Keratinocyte (primary cell): ENCODE results near the gene MICALL2. TPM values are rescaled to one million over a fixed set of nuclear protein-coding genes. Genes with fewer than 3 reads are reported as not detected.
"Not testable (repeated sequence)": the region's sequence is repeated elsewhere in the genome, so short reads cannot be mapped to it uniquely, and the experiment has no call there.

Experiments used
- DNase-seq: peaks from one replicate; pipeline ENCODE4 v3.0.0-alpha.2; 2011; ENCODE audit warnings: low read depth, missing footprints, low spot score
- FAIRE-seq: peaks from 2 replicates; lab custom pipeline; 2011; peaks lifted over from hg19 to GRCh38; lab: Jason Lieb, UNC
- H2AFZ ChIP-seq: 2 replicates; pipeline ENCODE4 v1.6.0; 2012; ENCODE audit warnings: low read length, control low read depth, inconsistent platforms; ENCODE audit not compliant: control insufficient read depth
- H3K27ac ChIP-seq: 2 replicates; pipeline ENCODE4 v1.5.1; 2011; ENCODE audit warnings: low read length; ENCODE audit not compliant: control insufficient read depth, insufficient read depth
- H3K27me3 ChIP-seq: 3 replicates; pipeline ENCODE4 v1.6.0; 2011; ENCODE audit warnings: low read length; ENCODE audit not compliant: control insufficient read depth, insufficient read depth; ENCODE audit errors: extremely low read depth
- H3K36me3 ChIP-seq, 2 experiments: 2 replicates in 1 of 2; 3 replicates in 1 of 2; pipeline ENCODE4 v1.5.1; 2011; ENCODE audit warnings: low read length in 2 of 2, mild to moderate bottlenecking in 1 of 2; ENCODE audit not compliant: control insufficient read depth in 2 of 2, insufficient read depth in 2 of 2; ENCODE audit errors: extremely low read depth in 1 of 2
- H3K4me1 ChIP-seq: 3 replicates; pipeline ENCODE4 v1.5.1; 2011; ENCODE audit warnings: low read length; ENCODE audit not compliant: control insufficient read depth, insufficient read depth; ENCODE audit errors: extremely low read depth
- H3K4me2 ChIP-seq: 3 replicates; pipeline ENCODE4 v1.6.0; 2011; ENCODE audit warnings: low read depth, low read length; ENCODE audit not compliant: control insufficient read depth, insufficient read depth; ENCODE audit errors: extremely low read depth
- H3K4me3 ChIP-seq, 3 experiments: fragments of 200-600 bp in 1 of 3; sonication (generic) in 1 of 3; 2 replicates in 2 of 3; 3 replicates in 1 of 3; pipeline ENCODE4 v1.5.1; 2011 to 2016; ENCODE audit warnings: low read length in 3 of 3, mild to moderate bottlenecking in 3 of 3, control low read depth in 2 of 3, inconsistent platforms in 1 of 3, low read depth in 1 of 3, mixed read lengths in 1 of 3, mixed run types in 1 of 3, moderate library complexity in 1 of 3; ENCODE audit not compliant: control insufficient read depth in 2 of 3, insufficient read depth in 2 of 3; ENCODE audit errors: extremely low read depth in 1 of 3
- H3K79me2 ChIP-seq: 2 replicates; pipeline ENCODE4 v1.6.0; 2012; ENCODE audit warnings: low read length; ENCODE audit not compliant: control insufficient read depth, insufficient read depth
- H3K9ac ChIP-seq: 3 replicates; pipeline ENCODE4 v1.6.0; 2011; ENCODE audit warnings: low read length; ENCODE audit not compliant: control insufficient read depth, insufficient read depth; ENCODE audit errors: extremely low read depth
- H3K9me1 ChIP-seq: 3 replicates; pipeline ENCODE4 v1.6.0; 2011; ENCODE audit warnings: low read length; ENCODE audit not compliant: control insufficient read depth, insufficient read depth; ENCODE audit errors: extremely low read depth
- H3K9me3 ChIP-seq: 2 replicates; pipeline ENCODE4 v1.5.1; 2012; ENCODE audit warnings: low read depth, low read length; ENCODE audit not compliant: control insufficient read depth
- H4K20me1 ChIP-seq: 3 replicates; pipeline ENCODE4 v1.6.0; 2011; ENCODE audit warnings: low read length; ENCODE audit not compliant: control insufficient read depth, insufficient read depth; ENCODE audit errors: extremely low read depth
- EZH2 ChIP-seq: IDR thresholded peaks from one replicate; pipeline ENCODE4 v1.6.1; 2012; ENCODE audit warnings: inconsistent platforms, mild to moderate bottlenecking, low read length, moderate library complexity
- dilution Hi-C: fragments of 300-500 bp; cut with MboI; formaldehyde crosslinking; loops from one replicate; pipeline ENCODE4 v1.7.0; 2020; ENCODE audit warnings: low sequenced_read_pairs; ENCODE audit not compliant: extremely low pct_ligation_motif_present
- polyA plus RNA-seq, 5 experiments: library from polyadenylated mRNA; depleted of rRNA in 3 of 5; stranded (reverse) in 3 of 5; stranded (forward) in 1 of 5; unstranded in 1 of 5; fragments of >200 nt; gene quantifications; 1 replicate in 1 of 5; 2 replicates in 3 of 5; 3 replicates in 1 of 5; pipeline versions ENCODE4 v1.2.1 to v1.2.3, GENCODE V29; 2011 to 2012; ENCODE audit warnings: missing spikeins in 2 of 5, low read depth in 1 of 5, low replicate concordance in 1 of 5
- TF ChIP-seq, protein P1 (sequence below), 3 experiments: IDR thresholded peaks in 1 of 3; conservative IDR thresholded peaks in 1 of 3; optimal IDR thresholded peaks in 1 of 3; 2 replicates in 2 of 3; 3 replicates in 1 of 3; pipeline versions ENCODE3 to v1.5.1; 2011; ENCODE audit warnings: low read length in 3 of 3, mild to moderate bottlenecking in 3 of 3, moderate library complexity in 2 of 3, control low read depth in 1 of 3, inconsistent platforms in 1 of 3; ENCODE audit not compliant: insufficient read depth in 2 of 3; ENCODE audit errors: extremely low read depth in 1 of 3

Gene MICALL2
- polyA plus RNA-seq, 1 donor (not counting 4 experiments of a cell fraction or from before 2014, with no cell fraction given): 10.4 TPM

DNA sequence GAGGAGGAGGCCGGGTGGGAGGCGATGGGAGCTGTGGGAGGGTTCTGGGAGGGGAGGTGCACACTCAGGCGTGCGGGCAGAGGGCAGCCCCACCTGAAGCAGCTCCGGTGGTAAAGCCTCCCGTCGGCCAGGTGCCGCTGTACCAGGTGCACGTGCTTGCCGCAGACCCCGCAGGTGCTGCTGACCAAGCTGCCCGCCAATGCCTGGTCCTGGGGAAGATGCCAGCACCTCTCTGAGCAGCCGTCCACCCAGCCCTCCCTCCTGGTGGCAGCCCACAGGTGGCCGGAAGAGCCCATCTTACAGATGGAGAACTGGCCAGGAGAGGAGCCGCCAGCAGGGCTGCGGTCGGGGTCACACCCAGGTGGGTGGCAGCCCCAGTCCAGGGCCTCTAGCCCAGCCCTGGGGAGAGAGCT lies 12.6 kb downstream of the MICALL2 start:
- no peaks in the 10 kb centered on the region for H3K27me3 ChIP-seq
- no peak overlapping the region for H3K4me2 ChIP-seq
- no peak overlapping the region for H3K9ac ChIP-seq
- DNase-seq (no peak), FAIRE-seq (no peak)
- no peaks in the 10 kb centered on the region for H3K9me1 ChIP-seq
- TF ChIP-seq, protein P1, sequence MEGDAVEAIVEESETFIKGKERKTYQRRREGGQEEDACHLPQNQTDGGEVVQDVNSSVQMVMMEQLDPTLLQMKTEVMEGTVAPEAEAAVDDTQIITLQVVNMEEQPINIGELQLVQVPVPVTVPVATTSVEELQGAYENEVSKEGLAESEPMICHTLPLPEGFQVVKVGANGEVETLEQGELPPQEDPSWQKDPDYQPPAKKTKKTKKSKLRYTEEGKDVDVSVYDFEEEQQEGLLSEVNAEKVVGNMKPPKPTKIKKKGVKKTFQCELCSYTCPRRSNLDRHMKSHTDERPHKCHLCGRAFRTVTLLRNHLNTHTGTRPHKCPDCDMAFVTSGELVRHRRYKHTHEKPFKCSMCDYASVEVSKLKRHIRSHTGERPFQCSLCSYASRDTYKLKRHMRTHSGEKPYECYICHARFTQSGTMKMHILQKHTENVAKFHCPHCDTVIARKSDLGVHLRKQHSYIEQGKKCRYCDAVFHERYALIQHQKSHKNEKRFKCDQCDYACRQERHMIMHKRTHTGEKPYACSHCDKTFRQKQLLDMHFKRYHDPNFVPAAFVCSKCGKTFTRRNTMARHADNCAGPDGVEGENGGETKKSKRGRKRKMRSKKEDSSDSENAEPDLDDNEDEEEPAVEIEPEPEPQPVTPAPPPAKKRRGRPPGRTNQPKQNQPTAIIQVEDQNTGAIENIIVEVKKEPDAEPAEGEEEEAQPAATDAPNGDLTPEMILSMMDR (optimal IDR thresholded peaks at IDR 0.05 in 1 of 3, IDR thresholded peaks at IDR 0.05 in 1 of 3, conservative IDR thresholded peaks at IDR 0.05 in 1 of 3; ENCODE audit: extremely low read depth in 1 of 3, insufficient read depth in 2 of 3, low read length in 3 of 3): no peak
- no peak for TF ChIP-seq EZH2
- H3K27ac ChIP-seq: no peak overlapping the region
- H2AFZ ChIP-seq: no peak overlapping the region
- peaks cover under 1% of the 10 kb centered on the region for H3K4me1 ChIP-seq
- peaks cover 1% of the 10 kb centered on the region for H4K20me1 ChIP-seq
- peaks cover 0 to 9% of the 10 kb centered on the region in 2 experiments for H3K36me3 ChIP-seq
- H3K9me3 ChIP-seq: no peaks in the 10 kb centered on the region
- peaks cover 10% of the 10 kb centered on the region for H3K79me2 ChIP-seq
- H3K4me3 ChIP-seq: no peak overlapping the region
- dilution Hi-C loops: no loop called here

GRCh38 chr7:1446026-1446425 lies 13.2 kb downstream of the MICALL2 start:
- H3K4me1 ChIP-seq, H2AFZ ChIP-seq, H3K9ac ChIP-seq, H3K9me1 ChIP-seq, FAIRE-seq, H3K9me3 ChIP-seq, DNase-seq, H3K79me2 ChIP-seq, dilution Hi-C loops, H3K27ac ChIP-seq, H4K20me1 ChIP-seq, H3K27me3 ChIP-seq, H3K4me3 ChIP-seq, H3K4me2 ChIP-seq: not testable (repeated sequence)
- peaks cover 0 to 10% of the 10 kb centered on the region in 2 experiments for H3K36me3 ChIP-seq

DNA sequence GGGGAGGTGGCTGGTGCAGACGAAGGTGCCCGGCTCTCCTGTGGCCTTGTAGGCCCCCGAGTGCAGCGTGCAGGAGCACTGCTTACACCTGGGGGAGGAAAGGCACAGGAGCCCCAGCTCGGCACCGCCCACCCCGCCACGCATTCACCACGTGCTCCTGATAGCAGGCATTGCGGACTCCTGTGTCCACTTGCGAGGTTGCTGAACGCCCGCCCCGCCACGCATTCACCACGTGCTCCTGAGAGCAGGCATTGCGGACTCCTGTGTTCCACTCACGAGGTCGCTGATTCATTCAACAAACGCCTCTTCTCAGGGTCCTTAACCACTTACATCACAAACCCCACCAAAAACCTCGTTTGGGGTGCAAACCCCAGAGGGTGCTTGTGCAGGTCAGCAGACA lies 13.9 kb downstream of the MICALL2 start:
- peaks cover 1% of the 10 kb centered on the region for H3K79me2 ChIP-seq
- dilution Hi-C loops: no loop called here
- FAIRE-seq: no peak
- TF ChIP-seq, protein P1 (optimal IDR thresholded peaks at IDR 0.05 in 1 of 3, IDR thresholded peaks at IDR 0.05 in 1 of 3, conservative IDR thresholded peaks at IDR 0.05 in 1 of 3; ENCODE audit: extremely low read depth in 1 of 3, insufficient read depth in 2 of 3, low read length in 3 of 3): no peak
- TF ChIP-seq EZH2: no peak
- H3K9ac ChIP-seq: no peak overlapping the region
- H3K4me1 ChIP-seq: no peaks in the 10 kb centered on the region
- no peak overlapping the region for H2AFZ ChIP-seq
- H3K4me2 ChIP-seq: no peak overlapping the region
- H3K9me3 ChIP-seq: no peaks in the 10 kb centered on the region
- H4K20me1 ChIP-seq: peaks cover 2% of the 10 kb centered on the region
- no peaks in the 10 kb centered on the region for H3K27me3 ChIP-seq
- no peaks in the 10 kb centered on the region for H3K9me1 ChIP-seq
- H3K36me3 ChIP-seq: peaks cover 0 to 11% of the 10 kb centered on the region in 2 experiments
- no peak overlapping the region for H3K27ac ChIP-seq
- DNase-seq: no peak
- H3K4me3 ChIP-seq: no peak overlapping the region
